Measurements from ENCODE around the gene RPL7A.

RPL7A gene

GRCh38 chr9:133374612-133375115, 26.6 kb downstream of the RPL7A start:
- TF ChIP-seq TAF1 (IDR thresholded peaks at IDR 0.05; ENCODE audit: borderline replicate concordance, insufficient read depth, low read length) (no peak), REST (IDR thresholded peaks at IDR 0.05; ENCODE audit: insufficient read depth in 1 of 2, low read depth in 2 of 2, low read length in 2 of 2) (no peak), FOXP2 (optimal IDR thresholded peaks at IDR 0.05; ENCODE audit: borderline replicate concordance, extremely low read depth, extremely low read length, insufficient read depth) (no peak), SIN3A (IDR thresholded peaks at IDR 0.05; ENCODE audit: borderline replicate concordance, insufficient read depth, low read length) (no peak), POLR2AphosphoS5 (IDR thresholded peaks at IDR 0.05; ENCODE audit: low read depth, low read length) (no peak)

- TF ChIP-seq FOXP2 (optimal IDR thresholded peaks at IDR 0.05; ENCODE audit: borderline replicate concordance, extremely low read depth, extremely low read length, insufficient read depth): no peak
- no peak for TF ChIP-seq TAF1 (IDR thresholded peaks at IDR 0.05; ENCODE audit: borderline replicate concordance, insufficient read depth, low read length)
- no peak for TF ChIP-seq POLR2AphosphoS5 (IDR thresholded peaks at IDR 0.05; ENCODE audit: low read depth, low read length)
- TF ChIP-seq REST (IDR thresholded peaks at IDR 0.05; ENCODE audit: insufficient read depth in 1 of 2, low read depth in 2 of 2, low read length in 2 of 2): no peak
- TF ChIP-seq SIN3A (IDR thresholded peaks at IDR 0.05; ENCODE audit: borderline replicate concordance, insufficient read depth, low read length): no peak
These were observed 27.2 kb downstream of the RPL7A start for GRCh38 chr9:133375116-133375723.

GRCh38 chr9:133375724-133376654, 28.0 kb downstream of the RPL7A start, which contains the start of the genes STKLD1 and SURF4:
STKLD1 (plus strand) TSS chr9:133376366; CDS start chr9:133376474, 108 bp downstream.
SURF4 (minus strand) TSS chr9:133376060; CDS start chr9:133375969, 91 bp downstream.
- peak in 1 of 2 experiments; percentile 34; a peak in 1 of 4 replicates for TF ChIP-seq REST (IDR thresholded peaks at IDR 0.05; ENCODE audit: insufficient read depth in 1 of 2, low read depth in 2 of 2, low read length in 2 of 2)
- TF ChIP-seq TAF1 (IDR thresholded peaks at IDR 0.05; ENCODE audit: borderline replicate concordance, insufficient read depth, low read length): peak; percentile 92
- peak; percentile 80 for TF ChIP-seq POLR2AphosphoS5 (IDR thresholded peaks at IDR 0.05; ENCODE audit: low read depth, low read length)
- no peak for TF ChIP-seq FOXP2 (optimal IDR thresholded peaks at IDR 0.05; ENCODE audit: borderline replicate concordance, extremely low read depth, extremely low read length, insufficient read depth)

- TF ChIP-seq REST (IDR thresholded peaks at IDR 0.05; ENCODE audit: insufficient read depth in 1 of 2, low read depth in 2 of 2, low read length in 2 of 2) (no peak), FOXP2 (optimal IDR thresholded peaks at IDR 0.05; ENCODE audit: borderline replicate concordance, extremely low read depth, extremely low read length, insufficient read depth) (no peak), SIN3A (IDR thresholded peaks at IDR 0.05; ENCODE audit: borderline replicate concordance, insufficient read depth, low read length) (no peak), POLR2AphosphoS5 (IDR thresholded peaks at IDR 0.05; ENCODE audit: low read depth, low read length) (no peak), TAF1 (IDR thresholded peaks at IDR 0.05; ENCODE audit: borderline replicate concordance, insufficient read depth, low read length) (no peak)
These were observed 29.8 kb downstream of the RPL7A start for GRCh38 chr9:133377721-133378216.

Data from PFSK-1 (cell line).